H1 (cell line): ENCODE data around the gene HS6ST3. TPM values are rescaled to one million over a fixed set of nuclear protein-coding genes. Genes with fewer than 3 reads are reported as not detected.

Experiments
- BCL11A ChIP-seq, 2 experiments: IDR thresholded peaks; one replicate each; pipeline ENCODE4 v1.6.1; 2011; ENCODE audit warnings: low read depth in 2 of 2, low read length in 2 of 2, mild to moderate bottlenecking in 2 of 2
- CBX5 ChIP-seq: fragments of 300-800, 300-1000 bp; sonication (generic); IDR thresholded peaks from 2 replicates; pipeline ENCODE4 v1.7.1; 2016; ENCODE audit warnings: antibody characterized with exemption, low read length, low read depth
- NANOG ChIP-seq: IDR thresholded peaks from 2 replicates; pipeline ENCODE4 v1.6.1; 2011; ENCODE audit warnings: low read length, low read depth, mild to moderate bottlenecking, inconsistent platforms; ENCODE audit not compliant: insufficient read depth, poor library complexity, severe bottlenecking
- POU5F1 ChIP-seq: IDR thresholded peaks from 2 replicates; pipeline ENCODE4 v1.6.1; 2011; ENCODE audit warnings: low read depth, mild to moderate bottlenecking, low read length, moderate library complexity
- RBBP5 ChIP-seq: IDR thresholded peaks from 2 replicates; pipeline ENCODE4 v1.7.1; 2012; ENCODE audit warnings: low read depth, mild to moderate bottlenecking, inconsistent platforms, low read length, moderate library complexity, borderline replicate concordance
- SIN3A ChIP-seq, 2 experiments: IDR thresholded peaks in 1 of 2; conservative IDR thresholded peaks in 1 of 2; 2 replicates each; pipeline ENCODE4 v1.6.1; 2011 to 2012; ENCODE audit warnings: low read length in 2 of 2, improper control_type of control experiment in 1 of 2, low read depth in 1 of 2, mild to moderate bottlenecking in 1 of 2
- SP4 ChIP-seq: IDR thresholded peaks from 2 replicates; pipeline ENCODE4 v1.6.1; 2012; ENCODE audit warnings: low read length, inconsistent platforms
- SUZ12 ChIP-seq: fragments of 200-600 bp; sonication (generic); IDR thresholded peaks from 2 replicates; pipeline ENCODE4 v1.6.1; 2012; ENCODE audit warnings: mild to moderate bottlenecking, inconsistent platforms, low read length, moderate library complexity, mixed read lengths
- TBP ChIP-seq: IDR thresholded peaks from 2 replicates; pipeline ENCODE4 v1.6.1; 2011; ENCODE audit warnings: low read depth, low read length, improper control_type of control experiment
- TEAD4 ChIP-seq: IDR thresholded peaks from 2 replicates; pipeline ENCODE4 v1.6.1; 2012; ENCODE audit warnings: low read depth, low read length, inconsistent platforms, mixed read lengths
- polyA plus RNA-seq, 7 experiments: library from polyadenylated mRNA; depleted of rRNA in 3 of 7; stranded (reverse) in 5 of 7; unstranded in 2 of 7; fragments of >200 nt in 5 of 7; fragments of 200-250 nt in 2 of 7; gene quantifications; 1 replicate in 5 of 7; 2 replicates in 1 of 7; 4 replicates in 1 of 7; pipeline versions ENCODE4 v1.2.1 to v1.2.3, GENCODE V29; 2011 to 2013; ENCODE audit warnings: missing spikeins in 2 of 7, mixed read lengths in 2 of 7
- total RNA-seq: library from RNA; stranded (reverse); fragmentation: NEBNext Ultra II Directional; extraction: Animal tissue kit (Norgen Biotek cat#: 25700); gene quantifications from 2 replicates; pipeline ENCODE4 v1.2.1, GENCODE V29; 2021
- TF ChIP-seq, protein P1 (sequence below): fragments of 300-600 bp; sonication (generic); IDR thresholded peaks from 2 replicates; pipeline ENCODE4 v1.7.1; 2012; ENCODE audit warnings: low read length, moderate library complexity, mild to moderate bottlenecking, inconsistent platforms; ENCODE audit not compliant: insufficient replicate concordance
- TF ChIP-seq, protein P2 (sequence below): IDR thresholded peaks from 2 replicates; pipeline ENCODE4 v1.6.1; 2012; ENCODE audit warnings: inconsistent platforms

HS6ST3 gene
- total and polyA plus RNA-seq, 2 of the 8 experiments (the other 6 are each of a cell fraction or from before 2014, with no cell fraction given) = 0.45 to 1.2 TPM

DNA sequence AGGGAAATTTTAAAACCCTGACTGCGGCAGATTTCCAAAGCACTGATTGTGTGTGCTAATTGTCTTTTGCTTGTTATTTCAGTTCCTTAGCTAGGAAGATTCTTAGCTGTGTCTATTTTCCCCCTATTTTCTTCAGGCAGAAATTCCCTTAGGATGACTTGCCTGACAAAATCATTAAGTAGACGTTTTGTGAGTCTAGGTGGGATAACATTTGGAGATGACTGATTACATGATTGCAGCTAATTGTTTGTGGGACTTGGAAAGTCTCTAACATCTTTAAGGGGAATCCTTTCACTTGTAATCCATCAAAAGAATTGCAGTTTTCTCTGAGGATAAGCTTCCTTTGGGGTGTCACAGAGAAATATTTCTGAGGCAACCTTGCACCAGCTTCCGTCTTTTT, 676.4 kb downstream of the HS6ST3 start (continued):
- TF ChIP-seq, protein P1, sequence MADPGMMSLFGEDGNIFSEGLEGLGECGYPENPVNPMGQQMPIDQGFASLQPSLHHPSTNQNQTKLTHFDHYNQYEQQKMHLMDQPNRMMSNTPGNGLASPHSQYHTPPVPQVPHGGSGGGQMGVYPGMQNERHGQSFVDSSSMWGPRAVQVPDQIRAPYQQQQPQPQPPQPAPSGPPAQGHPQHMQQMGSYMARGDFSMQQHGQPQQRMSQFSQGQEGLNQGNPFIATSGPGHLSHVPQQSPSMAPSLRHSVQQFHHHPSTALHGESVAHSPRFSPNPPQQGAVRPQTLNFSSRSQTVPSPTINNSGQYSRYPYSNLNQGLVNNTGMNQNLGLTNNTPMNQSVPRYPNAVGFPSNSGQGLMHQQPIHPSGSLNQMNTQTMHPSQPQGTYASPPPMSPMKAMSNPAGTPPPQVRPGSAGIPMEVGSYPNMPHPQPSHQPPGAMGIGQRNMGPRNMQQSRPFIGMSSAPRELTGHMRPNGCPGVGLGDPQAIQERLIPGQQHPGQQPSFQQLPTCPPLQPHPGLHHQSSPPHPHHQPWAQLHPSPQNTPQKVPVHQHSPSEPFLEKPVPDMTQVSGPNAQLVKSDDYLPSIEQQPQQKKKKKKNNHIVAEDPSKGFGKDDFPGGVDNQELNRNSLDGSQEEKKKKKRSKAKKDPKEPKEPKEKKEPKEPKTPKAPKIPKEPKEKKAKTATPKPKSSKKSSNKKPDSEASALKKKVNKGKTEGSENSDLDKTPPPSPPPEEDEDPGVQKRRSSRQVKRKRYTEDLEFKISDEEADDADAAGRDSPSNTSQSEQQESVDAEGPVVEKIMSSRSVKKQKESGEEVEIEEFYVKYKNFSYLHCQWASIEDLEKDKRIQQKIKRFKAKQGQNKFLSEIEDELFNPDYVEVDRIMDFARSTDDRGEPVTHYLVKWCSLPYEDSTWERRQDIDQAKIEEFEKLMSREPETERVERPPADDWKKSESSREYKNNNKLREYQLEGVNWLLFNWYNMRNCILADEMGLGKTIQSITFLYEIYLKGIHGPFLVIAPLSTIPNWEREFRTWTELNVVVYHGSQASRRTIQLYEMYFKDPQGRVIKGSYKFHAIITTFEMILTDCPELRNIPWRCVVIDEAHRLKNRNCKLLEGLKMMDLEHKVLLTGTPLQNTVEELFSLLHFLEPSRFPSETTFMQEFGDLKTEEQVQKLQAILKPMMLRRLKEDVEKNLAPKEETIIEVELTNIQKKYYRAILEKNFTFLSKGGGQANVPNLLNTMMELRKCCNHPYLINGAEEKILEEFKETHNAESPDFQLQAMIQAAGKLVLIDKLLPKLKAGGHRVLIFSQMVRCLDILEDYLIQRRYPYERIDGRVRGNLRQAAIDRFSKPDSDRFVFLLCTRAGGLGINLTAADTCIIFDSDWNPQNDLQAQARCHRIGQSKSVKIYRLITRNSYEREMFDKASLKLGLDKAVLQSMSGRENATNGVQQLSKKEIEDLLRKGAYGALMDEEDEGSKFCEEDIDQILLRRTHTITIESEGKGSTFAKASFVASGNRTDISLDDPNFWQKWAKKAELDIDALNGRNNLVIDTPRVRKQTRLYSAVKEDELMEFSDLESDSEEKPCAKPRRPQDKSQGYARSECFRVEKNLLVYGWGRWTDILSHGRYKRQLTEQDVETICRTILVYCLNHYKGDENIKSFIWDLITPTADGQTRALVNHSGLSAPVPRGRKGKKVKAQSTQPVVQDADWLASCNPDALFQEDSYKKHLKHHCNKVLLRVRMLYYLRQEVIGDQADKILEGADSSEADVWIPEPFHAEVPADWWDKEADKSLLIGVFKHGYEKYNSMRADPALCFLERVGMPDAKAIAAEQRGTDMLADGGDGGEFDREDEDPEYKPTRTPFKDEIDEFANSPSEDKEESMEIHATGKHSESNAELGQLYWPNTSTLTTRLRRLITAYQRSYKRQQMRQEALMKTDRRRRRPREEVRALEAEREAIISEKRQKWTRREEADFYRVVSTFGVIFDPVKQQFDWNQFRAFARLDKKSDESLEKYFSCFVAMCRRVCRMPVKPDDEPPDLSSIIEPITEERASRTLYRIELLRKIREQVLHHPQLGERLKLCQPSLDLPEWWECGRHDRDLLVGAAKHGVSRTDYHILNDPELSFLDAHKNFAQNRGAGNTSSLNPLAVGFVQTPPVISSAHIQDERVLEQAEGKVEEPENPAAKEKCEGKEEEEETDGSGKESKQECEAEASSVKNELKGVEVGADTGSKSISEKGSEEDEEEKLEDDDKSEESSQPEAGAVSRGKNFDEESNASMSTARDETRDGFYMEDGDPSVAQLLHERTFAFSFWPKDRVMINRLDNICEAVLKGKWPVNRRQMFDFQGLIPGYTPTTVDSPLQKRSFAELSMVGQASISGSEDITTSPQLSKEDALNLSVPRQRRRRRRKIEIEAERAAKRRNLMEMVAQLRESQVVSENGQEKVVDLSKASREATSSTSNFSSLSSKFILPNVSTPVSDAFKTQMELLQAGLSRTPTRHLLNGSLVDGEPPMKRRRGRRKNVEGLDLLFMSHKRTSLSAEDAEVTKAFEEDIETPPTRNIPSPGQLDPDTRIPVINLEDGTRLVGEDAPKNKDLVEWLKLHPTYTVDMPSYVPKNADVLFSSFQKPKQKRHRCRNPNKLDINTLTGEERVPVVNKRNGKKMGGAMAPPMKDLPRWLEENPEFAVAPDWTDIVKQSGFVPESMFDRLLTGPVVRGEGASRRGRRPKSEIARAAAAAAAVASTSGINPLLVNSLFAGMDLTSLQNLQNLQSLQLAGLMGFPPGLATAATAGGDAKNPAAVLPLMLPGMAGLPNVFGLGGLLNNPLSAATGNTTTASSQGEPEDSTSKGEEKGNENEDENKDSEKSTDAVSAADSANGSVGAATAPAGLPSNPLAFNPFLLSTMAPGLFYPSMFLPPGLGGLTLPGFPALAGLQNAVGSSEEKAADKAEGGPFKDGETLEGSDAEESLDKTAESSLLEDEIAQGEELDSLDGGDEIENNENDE = no peak
- TF ChIP-seq TBP = no peak
- TF ChIP-seq SP4 = no peak
- no peak for TF ChIP-seq TEAD4
- no peak for TF ChIP-seq NANOG
- TF ChIP-seq SIN3A (conservative IDR thresholded peaks at IDR 0.05 in 1 of 2, IDR thresholded peaks at IDR 0.05 in 1 of 2; ENCODE audit: low read depth in 1 of 2, low read length in 2 of 2) = no peak
- no peak for TF ChIP-seq SUZ12
- TF ChIP-seq BCL11A (IDR thresholded peaks at IDR 0.05; ENCODE audit: low read depth in 2 of 2, low read length in 2 of 2) = no peak
- no peak for TF ChIP-seq RBBP5
- TF ChIP-seq, protein P2, sequence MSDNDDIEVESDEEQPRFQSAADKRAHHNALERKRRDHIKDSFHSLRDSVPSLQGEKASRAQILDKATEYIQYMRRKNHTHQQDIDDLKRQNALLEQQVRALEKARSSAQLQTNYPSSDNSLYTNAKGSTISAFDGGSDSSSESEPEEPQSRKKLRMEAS = no peak
- no peak for TF ChIP-seq POU5F1
- TF ChIP-seq CBX5 = no peak
